Measurements from ENCODE around the gene C1orf56.

The C1orf56 gene

GRCh38 chr1:151010346-151010726 is 37.2 kb upstream of the C1orf56 start:
- peaks cover 29 to 37% of the 10 kb centered on the region in 2 experiments for H3K4me1 ChIP-seq (ENCODE audit: control insufficient read depth in 1 of 2, insufficient read depth in 1 of 2, low read depth in 1 of 2, low read length in 1 of 2)
- TF ChIP-seq CTCF (IDR thresholded peaks at IDR 0.05), result no peak
- no peaks in the 10 kb centered on the region for H3K27me3 ChIP-seq
- H3K4me3 ChIP-seq (ENCODE audit: low read depth in 1 of 2, low read length in 1 of 2), result no peak overlapping the region
- no peak overlapping the region for H3K27ac ChIP-seq
- H3K36me3 ChIP-seq, result peaks cover 4% of the 10 kb centered on the region
- H3K9me3 ChIP-seq, result no peaks in the 10 kb centered on the region

- Histone ChIP-seq H3K27ac (no peak overlapping the region), H3K4me1 (ENCODE audit: control insufficient read depth in 1 of 2, insufficient read depth in 1 of 2, low read depth in 1 of 2, low read length in 1 of 2) (peaks cover 28 to 29% of the 10 kb centered on the region in 2 experiments), H3K36me3 (peaks cover 8% of the 10 kb centered on the region), H3K27me3 (no peaks in the 10 kb centered on the region), H3K4me3 (ENCODE audit: low read depth in 1 of 2, low read length in 1 of 2) (no peak overlapping the region), H3K9me3 (no peaks in the 10 kb centered on the region)
- no peak for TF ChIP-seq CTCF (IDR thresholded peaks at IDR 0.05)
Observed at GRCh38 chr1:151011154-151011850, 36.2 kb upstream of the C1orf56 start.

DNA sequence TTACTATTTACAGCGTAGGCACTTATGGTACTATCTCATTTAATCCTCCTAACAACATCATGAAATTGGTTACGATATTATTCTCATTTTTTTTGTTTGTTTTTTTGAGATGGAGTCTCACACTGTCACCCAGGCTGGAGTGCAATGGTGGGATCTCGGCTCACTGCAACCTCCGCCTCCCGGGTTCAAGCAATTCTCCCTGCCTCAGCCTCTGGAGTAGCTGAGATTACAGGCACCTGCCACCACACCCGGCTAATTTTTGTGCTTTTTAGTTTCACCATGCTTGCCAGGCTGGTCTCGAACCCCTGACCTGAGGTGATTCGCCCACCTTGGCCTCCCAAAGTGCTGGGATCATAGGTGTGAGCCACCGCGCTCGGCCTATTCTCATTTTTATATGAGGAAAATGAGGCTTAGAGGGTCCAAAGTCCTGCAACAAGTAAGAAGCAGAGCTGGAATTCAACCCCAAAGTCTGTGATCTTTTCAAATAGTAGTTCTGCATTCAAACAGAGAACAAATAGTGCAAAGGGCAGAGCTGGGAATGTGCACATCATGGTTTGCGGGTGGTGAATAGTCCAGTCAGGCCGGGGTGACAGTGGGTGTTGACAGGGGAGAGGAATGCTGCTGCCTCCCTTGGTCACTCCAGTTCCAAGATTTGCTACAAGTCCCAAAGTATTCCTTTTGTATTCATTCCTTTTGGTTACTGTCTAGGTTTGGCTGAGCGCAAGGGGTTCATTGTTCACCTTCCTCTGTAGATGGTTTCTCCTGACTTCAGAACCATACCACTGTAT is 34.7 kb upstream of the C1orf56 start:
- Histone ChIP-seq H3K4me3 (ENCODE audit: low read depth in 1 of 2, low read length in 1 of 2) (no peak overlapping the region), H3K27ac (no peak overlapping the region), H3K27me3 (no peaks in the 10 kb centered on the region), H3K9me3 (no peaks in the 10 kb centered on the region), H3K4me1 (ENCODE audit: control insufficient read depth in 1 of 2, insufficient read depth in 1 of 2, low read depth in 1 of 2, low read length in 1 of 2) (peaks cover 14 to 18% of the 10 kb centered on the region in 2 experiments), H3K36me3 (peaks cover 10% of the 10 kb centered on the region)
- TF ChIP-seq CTCF (IDR thresholded peaks at IDR 0.05), result no peak

- peaks cover 17% of the 10 kb centered on the region for H3K36me3 ChIP-seq
- H3K27ac ChIP-seq, result no peak overlapping the region
- TF ChIP-seq CTCF (IDR thresholded peaks at IDR 0.05), result no peak
- peaks cover 10 to 13% of the 10 kb centered on the region in 2 experiments for H3K4me1 ChIP-seq (ENCODE audit: control insufficient read depth in 1 of 2, insufficient read depth in 1 of 2, low read depth in 1 of 2, low read length in 1 of 2)
- H3K27me3 ChIP-seq, result no peaks in the 10 kb centered on the region
- no peaks in the 10 kb centered on the region for H3K9me3 ChIP-seq
- no peak overlapping the region for H3K4me3 ChIP-seq (ENCODE audit: low read depth in 1 of 2, low read length in 1 of 2)
Observed at GRCh38 chr1:151013518-151013917, 34.0 kb upstream of the C1orf56 start.

DNA sequence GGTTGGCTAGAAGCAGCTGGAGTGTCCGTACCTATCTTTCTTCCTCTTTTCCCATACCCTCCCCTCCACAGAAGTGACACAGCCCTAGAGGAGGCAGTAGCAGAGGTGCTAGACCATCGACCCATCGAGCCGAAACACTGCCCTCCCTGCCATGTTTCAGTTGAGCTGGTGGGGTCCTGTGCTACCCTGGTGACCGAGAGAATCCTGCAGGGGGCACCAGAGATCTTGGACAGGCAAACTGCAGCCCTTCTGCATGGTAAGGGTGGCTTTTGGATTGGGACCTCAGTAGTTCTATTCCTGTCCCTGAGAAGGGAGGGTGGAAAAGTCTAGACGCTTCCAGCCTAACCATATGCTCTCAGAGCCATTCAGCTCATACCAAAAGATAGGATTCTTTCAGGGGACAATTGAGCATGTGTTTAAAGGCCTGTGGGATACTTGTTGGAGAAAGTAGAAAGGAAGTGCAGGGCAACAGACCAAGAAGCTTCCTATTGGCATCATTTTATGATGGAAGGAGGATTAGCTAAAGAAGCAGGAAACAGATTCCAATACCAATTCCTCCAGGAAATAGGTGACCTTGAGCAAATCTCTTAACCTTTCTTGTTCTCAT is 22.9 kb upstream of the C1orf56 start:
- TF ChIP-seq CTCF (IDR thresholded peaks at IDR 0.05), result peak; percentile 85
- Histone ChIP-seq H3K4me3 (ENCODE audit: low read depth in 1 of 2, low read length in 1 of 2) (no peak overlapping the region), H3K27me3 (no peaks in the 10 kb centered on the region), H3K36me3 (peaks cover 39% of the 10 kb centered on the region), H3K4me1 (ENCODE audit: control insufficient read depth in 1 of 2, insufficient read depth in 1 of 2, low read depth in 1 of 2, low read length in 1 of 2) (peaks cover 8 to 9% of the 10 kb centered on the region in 2 experiments), H3K27ac (peak overlapping the region; percentile 35), H3K9me3 (no peaks in the 10 kb centered on the region)

Measured in neutrophil (primary cell).